ENCODE data around the gene SEPTIN12.
"Not testable (repeated sequence)": the region's sequence is repeated elsewhere in the genome, so short reads cannot be mapped to it uniquely, and the experiment has no call there.

Gene SEPTIN12

GRCh38 chr16:4750896-4751295, 37.2 kb downstream of the SEPTIN12 start:
- no peak for DNase-seq

GRCh38 chr16:4749700-4750257, 38.4 kb downstream of the SEPTIN12 start:
- no peak for DNase-seq

GRCh38 chr16:4748682-4749411, 39.3 kb downstream of the SEPTIN12 start:
- no peak for DNase-seq

- no peak for DNase-seq
These were observed 40.1 kb downstream of the SEPTIN12 start for GRCh38 chr16:4747906-4748681.

- DNase-seq = no peak
These were observed 41.1 kb downstream of the SEPTIN12 start for GRCh38 chr16:4746991-4747574.

- DNase-seq = no peak
These were observed 41.9 kb downstream of the SEPTIN12 start for GRCh38 chr16:4746215-4746614.

GRCh38 chr16:4745274-4745569, 42.9 kb downstream of the SEPTIN12 start:
- DNase-seq = no peak

- no peak for DNase-seq
These were observed 43.4 kb downstream of the SEPTIN12 start for GRCh38 chr16:4744555-4745273.

GRCh38 chr16:4743226-4743878, 44.8 kb downstream of the SEPTIN12 start:
- no peak for DNase-seq

- DNase-seq = not testable (repeated sequence)
These were observed 49.8 kb downstream of the SEPTIN12 start for GRCh38 chr16:4738370-4738769.

- no peak for DNase-seq
These were observed 50.6 kb downstream of the SEPTIN12 start for GRCh38 chr16:4737545-4737944.

- no peak for DNase-seq
These were observed 51.6 kb downstream of the SEPTIN12 start for GRCh38 chr16:4736546-4736945.

- DNase-seq = peak; percentile 91
These were observed 53.2 kb downstream of the SEPTIN12 start for GRCh38 chr16:4734730-4735535.

GRCh38 chr16:4734063-4734729, 53.9 kb downstream of the SEPTIN12 start, which contains the start of the genes ANKS3 and DNAAF8:
TSS of gene ANKS3 (minus strand) at chr16:4734271. CDS start at chr16:4730149, 4,122 bp downstream.
TSS of gene DNAAF8 (plus strand) at chr16:4734537. CDS start at chr16:4736515, 1,978 bp downstream.
- peak; percentile 85 for DNase-seq

GRCh38 chr16:4733747-4734062, 54.4 kb downstream of the SEPTIN12 start:
- peak; percentile 38 for DNase-seq

- DNase-seq = no peak
These were observed 54.9 kb downstream of the SEPTIN12 start for GRCh38 chr16:4733211-4733742.

GRCh38 chr16:4729876-4730275, 58.3 kb downstream of the SEPTIN12 start:
- no peak for DNase-seq

- DNase-seq = no peak
These were observed 59.5 kb downstream of the SEPTIN12 start for GRCh38 chr16:4728676-4729075.

Data from stimulated activated naive CD4-positive, alpha-beta T cell treated with Interleukin-2 at 50 U/mL for 16 hours (primary cell).